ENCODE measurements around the gene CHAMP1. TPM values are rescaled to one million over a fixed set of nuclear protein-coding genes. Genes with fewer than 3 reads are reported as not detected.

CHAMP1 gene
- polyA plus RNA-seq, 3 donors from 2014 or later: 1.8 to 10.2 (median 5.0) TPM

DNA sequence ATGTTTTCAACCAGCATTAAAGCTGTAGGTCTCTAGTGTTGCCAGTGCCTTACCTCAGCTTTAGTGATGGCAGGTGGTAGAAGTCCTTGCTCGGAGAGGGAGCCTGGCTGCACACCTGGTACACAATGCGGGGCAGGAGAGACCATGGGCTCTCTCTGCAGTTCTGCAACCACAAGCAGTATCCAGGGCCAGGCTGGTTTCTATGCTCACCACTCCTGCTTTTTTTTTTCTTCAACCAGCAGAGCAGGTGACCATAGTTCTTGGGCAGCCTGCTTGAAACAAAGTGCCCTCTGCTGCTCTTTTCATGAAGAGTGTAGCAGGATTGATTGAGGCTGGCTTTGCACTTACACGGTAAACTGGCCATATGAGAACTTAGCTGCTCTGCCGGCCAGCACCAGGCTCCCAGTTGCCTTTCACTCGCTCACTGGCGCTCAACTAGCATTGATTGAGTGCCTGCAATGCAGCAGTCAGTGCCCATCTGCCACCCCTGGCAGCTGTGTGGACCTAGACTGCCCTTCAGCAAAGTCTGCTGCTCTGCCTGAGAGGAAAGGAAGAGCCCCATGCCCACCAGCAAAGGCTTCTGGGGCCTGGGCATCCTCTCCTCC is 4.4 kb upstream of the CHAMP1 start:
- H3K27ac Mint-ChIP-seq: no peak overlapping the region
- H3K27me3 Mint-ChIP-seq (ENCODE audit: low read depth in 3 of 3): peaks cover 0 to 7% (median 2%) of the 10 kb centered on the region in 3 donors
- DNase-seq: no peak
- peaks cover 5 to 8% (median 7%) of the 10 kb centered on the region in 3 donors for H3K36me3 Mint-ChIP-seq
- H3K4me3 Mint-ChIP-seq: no peak overlapping the region
- H3K9me3 Mint-ChIP-seq: no peaks in the 10 kb centered on the region
- H3K4me1 Mint-ChIP-seq: peaks cover 15 to 25% of the 10 kb centered on the region in 2 donors

- DNase-seq: no peak
- H3K9me3 Mint-ChIP-seq: no peaks in the 10 kb centered on the region
- H3K4me1 Mint-ChIP-seq: peaks cover 21 to 33% of the 10 kb centered on the region in 2 donors
- peaks cover 2 to 7% (median 3%) of the 10 kb centered on the region in 3 donors for H3K27me3 Mint-ChIP-seq (ENCODE audit: low read depth in 3 of 3)
- H3K4me3 Mint-ChIP-seq: no peak overlapping the region
- H3K36me3 Mint-ChIP-seq: peaks cover 5 to 8% (median 7%) of the 10 kb centered on the region in 3 donors
- H3K27ac Mint-ChIP-seq: no peak overlapping the region
These were observed 3.3 kb upstream of the CHAMP1 start for GRCh38 chr13:114310956-114311355.

- H3K36me3 Mint-ChIP-seq: peaks cover 5 to 8% (median 7%) of the 10 kb centered on the region in 3 donors
- H3K9me3 Mint-ChIP-seq: no peaks in the 10 kb centered on the region
- no peak overlapping the region for H3K4me3 Mint-ChIP-seq
- H3K27me3 Mint-ChIP-seq (ENCODE audit: low read depth in 3 of 3): peaks cover 2 to 7% (median 3%) of the 10 kb centered on the region in 3 donors
- peaks cover 21 to 33% of the 10 kb centered on the region in 2 donors for H3K4me1 Mint-ChIP-seq
- no peak for DNase-seq
- H3K27ac Mint-ChIP-seq: no peak overlapping the region
These were observed 2.9 kb upstream of the CHAMP1 start for GRCh38 chr13:114311387-114311786.

- Mint-ChIP-seq H3K4me1 (peaks cover 21 to 31% of the 10 kb centered on the region in 2 donors), H3K36me3 (peaks cover 3 to 7% (median 6%) of the 10 kb centered on the region in 3 donors), H3K27ac (no peak overlapping the region), H3K4me3 (no peak overlapping the region), H3K9me3 (no peaks in the 10 kb centered on the region), H3K27me3 (ENCODE audit: low read depth in 3 of 3) (peaks cover 2 to 7% (median 3%) of the 10 kb centered on the region in 3 donors)
- no peak for DNase-seq
These were observed 2.4 kb upstream of the CHAMP1 start for GRCh38 chr13:114311908-114312307.

DNA sequence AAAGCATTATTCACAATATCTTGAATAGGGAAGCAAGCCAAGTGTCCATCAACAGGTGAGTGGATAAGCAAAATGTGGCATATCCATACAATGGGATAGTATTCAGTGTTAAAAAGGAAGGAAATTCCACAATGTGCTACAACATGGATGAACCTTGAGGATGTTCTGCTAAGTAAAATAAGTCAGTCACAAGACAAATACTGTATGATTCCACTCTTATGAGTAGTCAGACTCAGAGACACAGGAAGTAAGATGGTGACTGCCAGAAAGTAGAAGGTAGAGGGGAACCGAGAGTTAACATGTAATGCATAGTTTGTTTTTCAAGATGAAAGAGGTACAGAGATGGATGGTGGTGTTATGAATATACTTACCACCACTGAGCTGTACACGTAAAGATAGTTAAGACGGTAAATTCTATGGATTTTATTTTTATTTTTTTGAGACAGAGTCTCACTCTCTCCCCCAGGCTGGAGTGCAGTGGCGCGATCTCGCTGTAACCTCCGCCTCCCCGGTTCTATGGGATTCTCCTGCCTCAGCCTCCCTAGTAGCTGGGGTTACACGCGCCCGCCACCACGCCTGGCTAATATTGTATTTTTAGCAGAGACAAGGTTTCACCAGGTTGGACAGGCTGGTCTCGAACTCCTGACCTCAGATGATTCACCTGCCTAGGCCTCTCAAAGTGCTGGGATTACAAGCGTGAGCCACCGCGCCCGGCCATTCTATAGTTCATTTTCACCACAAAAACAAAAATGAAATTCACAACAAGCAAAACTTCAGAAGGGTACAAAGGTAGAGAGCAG is 1.0 kb upstream of the CHAMP1 start:
- Mint-ChIP-seq H3K27ac (peak overlapping the region; percentile 83 to 94 (median 90)), H3K36me3 (peaks cover 0 to 3% (median 0%) of the 10 kb centered on the region in 3 donors), H3K9me3 (no peaks in the 10 kb centered on the region), H3K27me3 (ENCODE audit: low read depth in 3 of 3) (peaks cover 2 to 7% (median 3%) of the 10 kb centered on the region in 3 donors), H3K4me3 (peak overlapping the region; percentile 87 to 95 (median 92)), H3K4me1 (peaks cover 26 to 27% of the 10 kb centered on the region in 2 donors)
- DNase-seq: peak in 1 of 3 donors; percentile 6

DNA sequence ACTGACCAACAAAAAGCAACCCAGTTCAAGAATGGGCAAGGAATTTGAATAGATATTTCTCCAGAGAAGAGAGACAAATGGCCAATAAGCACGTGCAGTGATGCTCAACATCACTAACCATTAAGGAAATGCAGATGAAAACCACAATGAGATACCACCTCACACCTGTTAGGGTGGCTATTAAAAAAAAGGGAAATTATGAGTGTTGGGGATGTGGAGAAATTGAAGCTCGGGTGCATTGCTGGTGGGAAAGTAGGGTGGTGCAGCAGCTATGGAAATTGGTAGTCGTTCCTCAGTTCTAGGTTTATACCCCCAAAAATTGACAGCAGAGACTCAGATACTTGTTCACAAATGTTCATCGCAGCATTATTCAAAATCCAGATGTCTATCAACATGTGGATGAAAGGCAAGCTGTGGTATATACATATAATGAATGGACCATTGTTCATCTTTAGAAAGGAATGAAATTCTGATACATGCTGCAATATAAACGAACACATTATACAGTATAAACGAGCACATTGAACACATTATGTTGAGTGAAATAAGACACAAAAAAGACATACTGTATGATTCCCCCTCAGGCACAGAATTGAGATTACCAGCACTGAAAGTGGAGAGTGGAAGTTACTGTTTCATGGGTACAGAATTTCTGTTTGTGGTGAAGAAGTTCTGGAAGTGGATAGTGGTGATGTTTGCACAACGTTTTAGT is 927 bp downstream of the CHAMP1 start:
- peak overlapping the region; percentile 71 to 82 (median 74) for H3K27ac Mint-ChIP-seq
- peak; percentile 28 to 32 (median 31) for DNase-seq
- H3K4me3 Mint-ChIP-seq: peak overlapping the region; percentile 72 to 87 (median 85)
- peaks cover 41 to 47% of the 10 kb centered on the region in 2 donors for H3K4me1 Mint-ChIP-seq
- no peaks in the 10 kb centered on the region for H3K9me3 Mint-ChIP-seq
- peaks cover 2 to 7% (median 3%) of the 10 kb centered on the region in 3 donors for H3K27me3 Mint-ChIP-seq (ENCODE audit: low read depth in 3 of 3)
- H3K36me3 Mint-ChIP-seq: peaks cover 0 to under 1% (median 0%) of the 10 kb centered on the region in 3 donors

DNA sequence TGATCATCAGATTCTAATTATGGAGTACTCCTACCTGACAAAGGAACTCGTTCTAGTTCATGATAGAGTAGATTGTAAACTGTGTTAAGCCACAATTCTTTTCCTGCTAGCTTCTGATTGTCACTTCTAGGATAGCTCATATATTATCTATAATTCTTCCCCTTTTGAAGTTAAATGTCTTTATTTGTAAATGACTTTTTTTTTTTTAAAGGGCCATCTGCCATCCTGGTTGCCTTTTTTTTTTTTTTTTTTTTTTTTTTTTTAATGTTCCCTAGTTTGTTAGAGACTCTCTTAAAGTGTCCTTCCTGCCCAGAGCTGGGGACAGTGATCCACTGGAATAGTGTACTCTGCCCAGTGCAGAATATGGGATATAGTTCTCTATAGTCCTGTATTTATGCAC is 4.3 kb downstream of the CHAMP1 start:
- H3K27ac Mint-ChIP-seq: peak overlapping the region in 1 of 6 donors; percentile 19
- H3K36me3 Mint-ChIP-seq: peaks cover 7 to 21% (median 8%) of the 10 kb centered on the region in 3 donors
- no peaks in the 10 kb centered on the region for H3K9me3 Mint-ChIP-seq
- no peak overlapping the region for H3K4me3 Mint-ChIP-seq
- peaks cover 32 to 39% of the 10 kb centered on the region in 2 donors for H3K4me1 Mint-ChIP-seq
- peaks cover 2 to 4% (median 3%) of the 10 kb centered on the region in 3 donors for H3K27me3 Mint-ChIP-seq (ENCODE audit: low read depth in 3 of 3)
- DNase-seq: no peak

- peaks cover 14 to 30% (median 15%) of the 10 kb centered on the region in 3 donors for H3K36me3 Mint-ChIP-seq
These were observed 5.2 kb downstream of the CHAMP1 start for GRCh38 chr13:114319441-114319913.

DNA sequence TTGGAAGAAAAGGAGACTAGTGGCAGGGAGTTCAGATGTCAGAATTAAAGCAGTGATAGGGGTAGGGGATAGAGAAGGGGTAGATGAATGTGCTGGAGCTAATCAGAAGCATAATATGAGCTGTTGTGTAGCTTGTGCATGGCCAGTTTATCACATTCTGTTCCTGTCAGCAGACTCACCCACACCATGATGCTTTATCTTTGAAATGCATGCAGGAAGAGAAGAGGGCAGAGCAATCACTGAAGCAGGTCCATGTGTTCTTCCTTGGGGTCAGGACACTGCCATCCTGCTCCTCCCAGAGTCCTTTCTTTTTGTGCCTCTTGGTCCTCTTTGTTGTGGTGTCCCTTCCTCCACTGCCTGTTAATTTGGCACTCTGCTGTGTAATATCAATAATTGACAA is 5.8 kb downstream of the CHAMP1 start:
- no peak overlapping the region for H3K4me3 Mint-ChIP-seq
- peaks cover 0 to 2% (median 0%) of the 10 kb centered on the region in 3 donors for H3K27me3 Mint-ChIP-seq (ENCODE audit: low read depth in 3 of 3)
- H3K9me3 Mint-ChIP-seq: no peaks in the 10 kb centered on the region
- peak overlapping the region in 4 of 6 donors; percentile 6 to 56 (median 30) for H3K27ac Mint-ChIP-seq
- H3K4me1 Mint-ChIP-seq: peaks cover 24 to 29% of the 10 kb centered on the region in 2 donors
- no peak for DNase-seq
- H3K36me3 Mint-ChIP-seq: peaks cover 14 to 35% (median 19%) of the 10 kb centered on the region in 3 donors

More at GRCh38 chr13:114319441-114319913, 5.2 kb downstream of the CHAMP1 start:
- peak overlapping the region in 4 of 6 donors; percentile 6 to 14 (median 8) for H3K27ac Mint-ChIP-seq
- H3K9me3 Mint-ChIP-seq: no peaks in the 10 kb centered on the region
- DNase-seq: no peak
- H3K27me3 Mint-ChIP-seq (ENCODE audit: low read depth in 3 of 3): peaks cover 0 to 3% (median 0%) of the 10 kb centered on the region in 3 donors
- no peak overlapping the region for H3K4me3 Mint-ChIP-seq
- peaks cover 28 to 34% of the 10 kb centered on the region in 2 donors for H3K4me1 Mint-ChIP-seq

GRCh38 chr13:114321256-114321655 is 7.0 kb downstream of the CHAMP1 start:
- H3K4me3 Mint-ChIP-seq: no peak overlapping the region
- H3K9me3 Mint-ChIP-seq: no peaks in the 10 kb centered on the region
- peaks cover 20 to 33% of the 10 kb centered on the region in 2 donors for H3K4me1 Mint-ChIP-seq
- peaks cover 19 to 47% (median 20%) of the 10 kb centered on the region in 3 donors for H3K36me3 Mint-ChIP-seq
- no peaks in the 10 kb centered on the region for H3K27me3 Mint-ChIP-seq (ENCODE audit: low read depth in 3 of 3)
- peak overlapping the region in 1 of 6 donors; percentile 78 for H3K27ac Mint-ChIP-seq
- DNase-seq: no peak

- no peaks in the 10 kb centered on the region for H3K9me3 Mint-ChIP-seq
- no peak for DNase-seq
- no peaks in the 10 kb centered on the region for H3K27me3 Mint-ChIP-seq (ENCODE audit: low read depth in 3 of 3)
- no peak overlapping the region for H3K4me3 Mint-ChIP-seq
- H3K36me3 Mint-ChIP-seq: peaks cover 19 to 48% (median 24%) of the 10 kb centered on the region in 3 donors
- no peak overlapping the region for H3K27ac Mint-ChIP-seq
- peaks cover 14 to 32% of the 10 kb centered on the region in 2 donors for H3K4me1 Mint-ChIP-seq
These were observed 9.0 kb downstream of the CHAMP1 start for GRCh38 chr13:114323349-114323748.

- H3K27me3 Mint-ChIP-seq (ENCODE audit: low read depth in 3 of 3): no peaks in the 10 kb centered on the region
- peaks cover 19 to 48% (median 25%) of the 10 kb centered on the region in 3 donors for H3K36me3 Mint-ChIP-seq
- no peak overlapping the region for H3K4me3 Mint-ChIP-seq
- no peaks in the 10 kb centered on the region for H3K9me3 Mint-ChIP-seq
- DNase-seq: no peak
- H3K27ac Mint-ChIP-seq: no peak overlapping the region
- H3K4me1 Mint-ChIP-seq: peaks cover 7 to 22% of the 10 kb centered on the region in 2 donors
These were observed 10.0 kb downstream of the CHAMP1 start for GRCh38 chr13:114324334-114324733.

GRCh38 chr13:114325729-114326128 is 11.4 kb downstream of the CHAMP1 start:
- Mint-ChIP-seq H3K27ac (no peak overlapping the region), H3K9me3 (no peaks in the 10 kb centered on the region), H3K4me3 (no peak overlapping the region), H3K4me1 (peaks cover 0 to 11% of the 10 kb centered on the region in 2 donors), H3K36me3 (peaks cover 19 to 45% (median 28%) of the 10 kb centered on the region in 3 donors), H3K27me3 (ENCODE audit: low read depth in 3 of 3) (no peaks in the 10 kb centered on the region)
- DNase-seq: no peak

All from immature natural killer cell (primary cell).